K562 (cell line): ENCODE results near the gene PPP1CA. TPM values are rescaled to one million over a fixed set of nuclear protein-coding genes. Genes with fewer than 3 reads are reported as not detected.

Experiments used
- ARID2 ChIP-seq: fragments of 450-650 bp; IDR thresholded peaks from 2 replicates; pipeline ENCODE4 v1.6.1; 2017; ENCODE audit warnings: antibody characterized with exemption, mild to moderate bottlenecking
- CBX2 ChIP-seq: fragments of 200-600 bp; sonication (generic); IDR thresholded peaks from one replicate; pipeline ENCODE4 v1.6.1; 2012; ENCODE audit warnings: mild to moderate bottlenecking, low read length, inconsistent platforms; ENCODE audit not compliant: insufficient read depth, poor library complexity, severe bottlenecking
- CBX8 ChIP-seq: fragments of 200-600 bp; sonication (generic); IDR thresholded peaks from 2 replicates; pipeline ENCODE4 v1.6.1; 2012; ENCODE audit warnings: borderline replicate concordance, mixed run types, low read depth, mild to moderate bottlenecking, moderate library complexity, mixed read lengths, low read length, control low read depth, inconsistent platforms; ENCODE audit not compliant: poor library complexity, severe bottlenecking; ENCODE audit errors: extremely low read depth
- CC2D1A ChIP-seq: fragments of 450-650 bp; IDR thresholded peaks from 2 replicates; pipeline ENCODE4 v1.6.1; 2017; ENCODE audit warnings: mild to moderate bottlenecking
- DLX4 ChIP-seq: fragments of 250-450 bp; sonication (Bioruptor Pico); IDR thresholded peaks from 2 replicates; pipeline ENCODE4 v1.6.1; 2021; ENCODE audit warnings: mild to moderate bottlenecking
- GMEB1 ChIP-seq: fragments of 250-450 bp; sonication (Bioruptor Pico); IDR thresholded peaks from 2 replicates; pipeline ENCODE4 v1.4.0; 2020; ENCODE audit warnings: mild to moderate bottlenecking
- HMGN3 ChIP-seq: IDR thresholded peaks from 2 replicates; pipeline ENCODE4 v1.6.1; 2011; ENCODE audit warnings: borderline replicate concordance, low read depth, mild to moderate bottlenecking, mixed read lengths, low read length; ENCODE audit not compliant: insufficient read length; ENCODE audit errors: extremely low read depth
- HNRNPK ChIP-seq: fragments of 200-400 bp; formaldehyde crosslinking; IDR thresholded peaks from one replicate; pipeline ENCODE4 v1.6.1; 2018; ENCODE audit warnings: mild to moderate bottlenecking, low read depth, low read length; ENCODE audit not compliant: poor library complexity, severe bottlenecking
- IFI16 ChIP-seq: fragments of 250-450 bp; sonication (Bioruptor Pico); IDR thresholded peaks from 2 replicates; pipeline ENCODE4 v2.1.2; 2022; ENCODE audit warnings: mild to moderate bottlenecking, inconsistent platforms
- ILF3 ChIP-seq: fragments of 450-650 bp; IDR thresholded peaks from 2 replicates; pipeline ENCODE4 v1.6.1; 2018; ENCODE audit warnings: antibody characterized with exemption, mild to moderate bottlenecking, moderate library complexity, borderline replicate concordance
- L3MBTL2 ChIP-seq: fragments of 450-650 bp; IDR thresholded peaks from 2 replicates; pipeline ENCODE4 v1.6.1; 2016; ENCODE audit warnings: mild to moderate bottlenecking, moderate library complexity
- PCBP1 ChIP-seq: fragments of 200-400 bp; formaldehyde crosslinking; IDR thresholded peaks from 2 replicates; pipeline ENCODE4 v1.6.1; 2018; ENCODE audit warnings: mild to moderate bottlenecking, low read depth, low read length; ENCODE audit not compliant: poor library complexity, severe bottlenecking
- PKNOX1 ChIP-seq: fragments of 450-650 bp; IDR thresholded peaks from 2 replicates; pipeline ENCODE4 v1.6.1; 2016
- POLR2A ChIP-seq: fragments of 450-650 bp; conservative IDR thresholded peaks from 2 replicates; pipeline ENCODE4 v1.6.1; 2016
- PRMT5 ChIP-seq: sonication (generic); formaldehyde crosslinking; IDR thresholded peaks from 2 replicates; pipeline ENCODE4 v1.5.0; 2020; ENCODE audit warnings: missing genetic modification reagents
- RNF2 ChIP-seq: sonication (generic); IDR thresholded peaks from 2 replicates; pipeline ENCODE4 v1.6.1; 2016
- SMAD3 ChIP-seq: fragments of 450-650 bp; formaldehyde crosslinking; conservative IDR thresholded peaks from 2 replicates; pipeline ENCODE4 v1.4.0; 2020; ENCODE audit warnings: mild to moderate bottlenecking
- SP2 ChIP-seq: IDR thresholded peaks from 2 replicates; pipeline ENCODE4 v1.6.1; 2011; ENCODE audit warnings: mild to moderate bottlenecking, low read depth, low read length, moderate library complexity; ENCODE audit not compliant: poor library complexity, severe bottlenecking; ENCODE audit errors: extremely low read depth
- SRSF3 ChIP-seq: fragments of 200-400 bp; formaldehyde crosslinking; IDR thresholded peaks from 2 replicates; pipeline ENCODE4 v1.6.1; 2016; ENCODE audit warnings: mild to moderate bottlenecking, low read length, moderate library complexity; ENCODE audit not compliant: insufficient read depth
- TAF15 ChIP-seq: fragments of 200-400 bp; formaldehyde crosslinking; IDR thresholded peaks from 2 replicates; pipeline ENCODE4 v1.6.1; 2017; ENCODE audit warnings: mild to moderate bottlenecking, low read depth, low read length, moderate library complexity
- TEAD1 ChIP-seq, 2 experiments: fragments of 450-650 bp in 1 of 2; sonication (generic) in 1 of 2; formaldehyde crosslinking; IDR thresholded peaks; 2 replicates each; pipeline versions ENCODE4 v1.4.0 to v1.8.0; 2020 to 2022; ENCODE audit warnings: mild to moderate bottlenecking in 2 of 2, missing genetic modification reagents in 1 of 2
- ZKSCAN3 ChIP-seq: fragments of 250-450 bp; sonication (Bioruptor Pico); IDR thresholded peaks from 2 replicates; pipeline ENCODE4 v1.4.0; 2020
- ZNF232 ChIP-seq: sonication (generic); formaldehyde crosslinking; IDR thresholded peaks from 2 replicates; pipeline ENCODE4 v1.8.0; 2022; ENCODE audit warnings: mild to moderate bottlenecking, missing genetic modification reagents
- ZNF324 ChIP-seq: fragments of 250-450 bp; sonication (Bioruptor Pico); IDR thresholded peaks from 2 replicates; pipeline ENCODE4 v1.4.0; 2020; ENCODE audit warnings: mild to moderate bottlenecking
- ZNF707 ChIP-seq: fragments of 250-450 bp; sonication (Bioruptor Pico); conservative IDR thresholded peaks from 2 replicates; pipeline ENCODE4 v1.8.0; 2022; ENCODE audit warnings: inconsistent platforms, mild to moderate bottlenecking, moderate library complexity
- ZNF830 ChIP-seq: fragments of 250-450 bp; sonication (Bioruptor Pico); IDR thresholded peaks from 2 replicates; pipeline ENCODE4 v1.5.0; 2021; ENCODE audit warnings: mild to moderate bottlenecking
- polyA plus RNA-seq, 8 experiments: library from polyadenylated mRNA; depleted of rRNA in 4 of 8; stranded (reverse) in 5 of 8; unstranded in 3 of 8; fragments of >200 nt; fragmentation: Nextera tagmentation in 2 of 8; fragmentation: Illumina TruSeq in 1 of 8; extraction: Ambion mirVana in 2 of 8; extraction: Trizol in 1 of 8; gene quantifications; 2 replicates each; pipeline versions ENCODE4 v1.2.1 to v1.2.3, GENCODE V29; 2011 to 2014; ENCODE audit warnings: inconsistent platforms in 1 of 8, missing spikeins in 1 of 8
- total RNA-seq, 7 experiments: library from RNA; depleted of rRNA in 6 of 7; stranded (reverse); fragments of >200 nt in 6 of 7; fragmentation: Illumina TruSeq in 2 of 7; extraction: Trizol in 2 of 7; gene quantifications; 2 replicates each; pipeline versions ENCODE4 v1.2.1 to v1.2.3, GENCODE V29; 2011 to 2021; ENCODE audit warnings: low replicate concordance in 1 of 7
- TF ChIP-seq, protein P1 (sequence below): sonication (generic); formaldehyde crosslinking; IDR thresholded peaks from 2 replicates; pipeline ENCODE4 v1.9.0; 2022; ENCODE audit warnings: mild to moderate bottlenecking, missing genetic modification reagents

PPP1CA gene
- total and polyA plus RNA-seq, 9 of the 15 experiments (the other 6 are each of a cell fraction or from before 2014, with no cell fraction given) = 18.2 to 242 (median 188) TPM

GRCh38 chr11:67372993-67373647 lies 28.5 kb downstream of the PPP1CA start, which contains the start of gene CLCF1 (continued):
- TF ChIP-seq L3MBTL2 (peak; percentile 42; the same call in 1 of the 2 replicates), HMGN3 (peak; percentile 47), HNRNPK (peak; percentile 27), RNF2 (no peak), GMEB1 (CRISPR knock-in tag) (no peak), POLR2A (peak; percentile 65), CBX8 (no peak), ZNF232 (CRISPR knock-in tag) (no peak), ZNF830 (CRISPR knock-in tag) (no peak), SRSF3 (0 out of 2 replicates have a peak, but pooled peaks have one; percentile 32), ZKSCAN3 (CRISPR knock-in tag) (no peak), DLX4 (CRISPR knock-in tag) (no peak), ZNF707 (CRISPR knock-in tag) (no peak), ILF3 (0 out of 2 replicates have a peak, but pooled peaks have one; percentile 56), PKNOX1 (no peak), CC2D1A (no peak), CBX2 (no peak), PCBP1 (peak; percentile 60), ARID2 (no peak), PRMT5 (CRISPR knock-in tag) (no peak), SMAD3 (CRISPR knock-in tag) (no peak), SP2 (no peak), TAF15 (no peak), ZNF324 (CRISPR knock-in tag) (no peak), TEAD1 (CRISPR knock-in tag; IDR thresholded peaks at IDR 0.05) (peak in 1 of 2 experiments; percentile 42; a peak in 1 of 4 replicates), IFI16 (CRISPR knock-in tag) (no peak)
- TF ChIP-seq, protein P1, sequence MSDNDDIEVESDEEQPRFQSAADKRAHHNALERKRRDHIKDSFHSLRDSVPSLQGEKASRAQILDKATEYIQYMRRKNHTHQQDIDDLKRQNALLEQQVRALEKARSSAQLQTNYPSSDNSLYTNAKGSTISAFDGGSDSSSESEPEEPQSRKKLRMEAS (CRISPR knock-in tag) = no peak
